Measurements from ENCODE around the gene NRL.

DNA sequence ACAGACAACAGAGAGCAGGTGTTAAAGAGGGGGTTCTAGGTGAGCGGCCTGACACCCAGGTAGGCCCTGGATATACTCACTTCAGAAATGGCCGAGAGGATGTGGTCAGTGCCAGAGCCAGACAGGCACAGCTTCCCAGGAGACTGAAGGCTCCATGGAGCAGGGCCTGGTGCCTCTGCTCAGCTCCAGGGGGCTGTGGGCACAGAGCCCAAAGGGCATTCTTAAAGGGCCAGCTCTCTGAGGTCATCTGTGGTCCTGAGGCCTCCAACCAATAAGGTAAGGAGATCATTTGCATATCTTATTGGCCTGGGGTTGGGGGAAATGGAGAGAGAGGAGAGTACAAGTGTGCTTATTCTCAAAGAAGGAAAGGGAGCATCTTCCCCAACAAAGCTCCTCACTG lies 30.3 kb downstream of the NRL start:
- TF ChIP-seq, protein P1, sequence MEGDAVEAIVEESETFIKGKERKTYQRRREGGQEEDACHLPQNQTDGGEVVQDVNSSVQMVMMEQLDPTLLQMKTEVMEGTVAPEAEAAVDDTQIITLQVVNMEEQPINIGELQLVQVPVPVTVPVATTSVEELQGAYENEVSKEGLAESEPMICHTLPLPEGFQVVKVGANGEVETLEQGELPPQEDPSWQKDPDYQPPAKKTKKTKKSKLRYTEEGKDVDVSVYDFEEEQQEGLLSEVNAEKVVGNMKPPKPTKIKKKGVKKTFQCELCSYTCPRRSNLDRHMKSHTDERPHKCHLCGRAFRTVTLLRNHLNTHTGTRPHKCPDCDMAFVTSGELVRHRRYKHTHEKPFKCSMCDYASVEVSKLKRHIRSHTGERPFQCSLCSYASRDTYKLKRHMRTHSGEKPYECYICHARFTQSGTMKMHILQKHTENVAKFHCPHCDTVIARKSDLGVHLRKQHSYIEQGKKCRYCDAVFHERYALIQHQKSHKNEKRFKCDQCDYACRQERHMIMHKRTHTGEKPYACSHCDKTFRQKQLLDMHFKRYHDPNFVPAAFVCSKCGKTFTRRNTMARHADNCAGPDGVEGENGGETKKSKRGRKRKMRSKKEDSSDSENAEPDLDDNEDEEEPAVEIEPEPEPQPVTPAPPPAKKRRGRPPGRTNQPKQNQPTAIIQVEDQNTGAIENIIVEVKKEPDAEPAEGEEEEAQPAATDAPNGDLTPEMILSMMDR (IDR thresholded peaks at IDR 0.05) = no peak
- TF ChIP-seq EP300 (IDR thresholded peaks at IDR 0.05) (no peak), POLR2AphosphoS5 (IDR thresholded peaks at IDR 0.05) (no peak), POLR2A (IDR thresholded peaks at IDR 0.05) (no peak)
